Peyer's patch (tissue), 4 donors: ENCODE results near the gene SPG7. TPM values are rescaled to one million over a fixed set of nuclear protein-coding genes. Genes with fewer than 3 reads are reported as not detected.
"Not testable (repeated sequence)": the region's sequence is repeated elsewhere in the genome, so short reads cannot be mapped to it uniquely, and the experiment has no call there.

Experiments
- DNase-seq, 3 donors: peaks; one replicate each; pipeline ENCODE4 v3.0.0-alpha.2; 2017 to 2019
- H3K27ac ChIP-seq, 4 donors: fragments of 200-600 bp; sonication (generic); one replicate each; pipeline ENCODE4 v1.5.1; 2016 to 2019
- H3K27me3 ChIP-seq, 2 donors: fragments of 200-600 bp; sonication (generic); one replicate each; pipeline ENCODE4 v1.5.1; 2019
- H3K36me3 ChIP-seq, 3 donors: fragments of 200-600 bp; sonication (generic); one replicate each; pipeline ENCODE4 v1.5.1; 2016 to 2019
- H3K4me1 ChIP-seq, 4 donors: fragments of 200-600 bp; sonication (generic); one replicate each; pipeline ENCODE4 v1.5.1; 2016 to 2019
- H3K4me3 ChIP-seq, 4 donors: fragments of 200-600 bp; sonication (generic); 1 replicate in 3 of 4; 2 replicates in 1 of 4; pipeline ENCODE4 v1.5.1; 2016 to 2019; ENCODE audit warnings: mild to moderate bottlenecking in 1 of 4
- H3K9me3 ChIP-seq, 4 donors: fragments of 200-600 bp; sonication (generic); one replicate each; pipeline ENCODE4 v1.5.1; 2016 to 2019; ENCODE audit warnings: mild to moderate bottlenecking in 1 of 4
- CTCF ChIP-seq, 6 experiments: fragments of 450-650 bp in 4 of 6; fragments of 200-600 bp in 2 of 6; sonication (generic) in 1 of 6; IDR thresholded peaks; one replicate each; pipeline ENCODE4 v1.5.1; 2017 to 2019; ENCODE audit warnings: antibody characterized with exemption in 6 of 6, mild to moderate bottlenecking in 3 of 6, moderate library complexity in 1 of 6
- POLR2A ChIP-seq, 2 donors: fragments of 450-650 bp; IDR thresholded peaks; one replicate each; pipeline ENCODE4 v1.5.1; 2017; ENCODE audit warnings: antibody characterized with exemption in 2 of 2, mild to moderate bottlenecking in 2 of 2, moderate library complexity in 2 of 2
- total RNA-seq, 4 donors: library from RNA; depleted of rRNA; stranded (reverse); fragments of >200 nt; gene quantifications; one replicate each; pipeline ENCODE4 v1.1.0, GENCODE V29; 2016

Gene SPG7
- total RNA-seq, 4 donors from 2014 or later: 242 to 461 (median 378) TPM

- Histone ChIP-seq H3K4me1 (peaks cover 4 to 41% (median 20%) of the 10 kb centered on the region in 4 donors), H3K9me3 (no peaks in the 10 kb centered on the region), H3K27me3 (no peaks in the 10 kb centered on the region), H3K4me3 (no peak overlapping the region), H3K36me3 (peaks cover 0 to 17% (median 0%) of the 10 kb centered on the region in 3 donors), H3K27ac (no peak overlapping the region)
- DNase-seq: no peak
- no peak for TF ChIP-seq CTCF (IDR thresholded peaks at IDR 0.05)
Measured at GRCh38 chr16:89567656-89568594, 59.7 kb downstream of the SPG7 start.

DNA sequence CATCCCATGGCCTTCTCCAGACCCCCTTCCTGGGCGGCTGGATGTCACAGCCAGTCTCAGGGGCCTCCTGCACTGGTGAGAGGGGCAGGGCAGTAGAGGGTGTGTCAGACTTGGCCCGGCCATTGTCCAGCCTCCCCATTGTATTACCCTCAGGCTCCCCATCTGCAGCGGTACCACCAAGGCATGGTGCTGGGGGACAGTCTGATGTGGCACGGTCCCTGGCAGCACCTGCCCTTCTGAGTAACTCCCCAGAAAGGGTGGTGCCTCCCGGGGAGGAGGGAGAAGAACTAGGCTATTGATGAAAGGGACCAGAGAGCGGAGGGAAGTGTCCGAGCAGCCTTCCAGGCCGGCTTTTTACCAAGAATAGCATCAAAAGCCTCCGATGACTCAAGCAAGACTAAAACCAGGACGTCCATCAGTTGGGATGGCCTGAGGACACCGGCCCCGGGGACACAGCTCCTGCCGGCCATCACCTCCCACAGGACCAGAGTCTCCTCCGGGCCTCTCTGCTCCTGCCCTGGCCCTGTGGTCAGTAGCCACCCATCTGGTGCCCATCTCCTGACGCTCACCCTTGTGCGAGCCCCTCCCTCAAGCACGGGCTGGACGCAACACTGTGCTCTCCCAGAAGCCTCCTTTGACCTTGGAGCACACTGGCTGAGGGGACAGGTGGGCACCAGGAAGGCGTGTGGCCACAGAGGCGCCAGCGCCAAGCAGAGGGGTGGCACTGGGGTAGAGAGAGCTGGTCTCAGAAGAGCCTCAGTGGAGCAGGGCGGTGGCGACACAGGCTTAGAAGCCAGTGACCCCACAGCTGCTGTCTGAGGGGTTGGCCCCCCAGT is 61.5 kb downstream of the SPG7 start:
- no peaks in the 10 kb centered on the region for H3K9me3 ChIP-seq
- TF ChIP-seq POLR2A (IDR thresholded peaks at IDR 0.05): no peak
- TF ChIP-seq CTCF (IDR thresholded peaks at IDR 0.05): no peak
- H3K27me3 ChIP-seq: peaks cover 0 to 4% of the 10 kb centered on the region in 2 donors
- H3K36me3 ChIP-seq: peaks cover 0 to under 1% (median 0%) of the 10 kb centered on the region in 3 donors
- no peak overlapping the region for H3K27ac ChIP-seq
- peaks cover 4 to 31% (median 15%) of the 10 kb centered on the region in 4 donors for H3K4me1 ChIP-seq
- no peak overlapping the region for H3K4me3 ChIP-seq
- no peak for DNase-seq

DNA sequence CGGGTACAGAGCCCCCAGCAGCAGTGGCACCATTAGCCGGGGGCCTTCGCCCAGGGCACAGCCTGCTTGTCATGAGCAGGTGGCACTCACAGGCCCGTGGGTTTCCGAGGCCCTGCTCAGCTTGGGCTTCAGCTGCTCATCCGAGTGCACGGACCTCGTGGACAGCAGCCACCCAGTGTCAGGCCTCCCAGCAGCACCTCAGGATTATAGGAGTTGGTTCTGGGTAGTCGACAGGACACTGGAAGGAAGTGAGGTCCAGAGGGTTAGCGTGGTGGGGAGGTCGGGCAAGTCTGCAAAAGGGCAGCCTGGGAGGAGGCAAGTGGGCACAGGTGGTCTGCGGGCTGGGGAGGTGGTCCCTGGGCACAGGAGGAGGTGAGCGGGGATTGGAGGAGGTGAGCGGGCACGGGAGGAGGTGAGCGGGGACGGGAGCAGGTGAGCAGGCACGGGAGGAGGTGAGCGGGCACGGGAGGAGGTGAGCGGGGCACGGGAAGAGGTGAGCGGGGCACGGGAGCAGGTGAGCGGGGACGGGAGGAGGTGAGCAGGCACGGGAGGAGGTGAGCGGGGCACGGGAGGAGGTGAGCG is 62.2 kb downstream of the SPG7 start:
- no peak for DNase-seq
- no peaks in the 10 kb centered on the region for H3K9me3 ChIP-seq
- TF ChIP-seq POLR2A (IDR thresholded peaks at IDR 0.05) (no peak), CTCF (IDR thresholded peaks at IDR 0.05) (no peak)
- H3K4me3 ChIP-seq: no peak overlapping the region
- no peak overlapping the region for H3K27ac ChIP-seq
- H3K27me3 ChIP-seq: peaks cover 0 to 5% of the 10 kb centered on the region in 2 donors
- H3K36me3 ChIP-seq: no peaks in the 10 kb centered on the region
- peaks cover 4 to 31% (median 14%) of the 10 kb centered on the region in 4 donors for H3K4me1 ChIP-seq

DNA sequence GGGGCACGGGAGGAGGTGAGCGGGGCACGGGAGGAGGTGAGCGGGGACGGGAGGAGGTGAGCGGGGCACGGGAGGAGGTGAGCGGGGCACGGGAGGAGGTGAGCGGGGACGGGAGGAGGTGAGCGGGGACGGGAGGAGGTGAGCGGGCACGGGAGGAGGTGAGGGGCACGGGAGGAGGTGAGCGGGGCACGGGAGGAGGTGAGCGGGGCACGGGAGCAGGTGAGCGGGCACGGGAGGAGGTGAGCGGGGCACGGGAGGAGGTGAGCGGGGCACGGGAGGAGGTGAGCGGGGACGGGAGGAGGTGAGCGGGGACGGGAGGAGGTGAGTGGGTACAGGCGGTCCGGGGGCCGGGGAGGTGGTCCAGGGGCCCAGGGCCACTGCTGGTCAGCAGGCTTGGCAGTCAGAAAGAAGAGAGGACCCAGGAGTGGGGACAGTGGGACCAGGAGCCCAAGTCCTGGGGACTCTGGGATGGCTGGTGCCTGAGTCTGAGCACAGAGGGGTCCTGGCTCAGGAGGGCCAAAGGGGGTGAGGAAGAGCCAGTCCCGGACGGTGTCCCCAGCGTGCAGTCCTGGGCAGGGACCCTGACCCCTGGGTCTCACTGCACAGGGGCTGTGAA is 62.9 kb downstream of the SPG7 start:
- peaks cover under 1 to 30% (median 14%) of the 10 kb centered on the region in 4 donors for H3K4me1 ChIP-seq
- not testable (repeated sequence) for H3K9me3 ChIP-seq, H3K4me3 ChIP-seq, H3K27me3 ChIP-seq, H3K27ac ChIP-seq, DNase-seq, H3K36me3 ChIP-seq

- Histone ChIP-seq H3K9me3 (no peaks in the 10 kb centered on the region), H3K27ac (no peak overlapping the region), H3K36me3 (no peaks in the 10 kb centered on the region), H3K4me1 (peaks cover 0 to 29% (median 14%) of the 10 kb centered on the region in 4 donors), H3K27me3 (peaks cover 0 to 5% of the 10 kb centered on the region in 2 donors), H3K4me3 (no peak overlapping the region)
- DNase-seq: no peak
- no peak for TF ChIP-seq POLR2A (IDR thresholded peaks at IDR 0.05)
- no peak for TF ChIP-seq CTCF (IDR thresholded peaks at IDR 0.05)
Measured at GRCh38 chr16:89571636-89572035, 63.4 kb downstream of the SPG7 start.
